T-cell (primary cell): ENCODE measurements around the gene DDIT4. TPM values are rescaled to one million over a fixed set of nuclear protein-coding genes. Genes with fewer than 3 reads are reported as not detected.

ENCODE experiments used
- ATAC-seq, 4 experiments: fragments of 200-7000 bp in 3 of 4; fragments of 150-1000 bp in 1 of 4; cut with Tn5 transposase; replicated peaks in 1 of 4; 1 replicate in 3 of 4; 2 replicates in 1 of 4; pipeline ENCODE4 v1.10.0; 2021; ENCODE audit warnings: moderate library complexity in 3 of 4, mild to moderate bottlenecking in 2 of 4, moderate number of reproducible peaks in 1 of 4
- CTCF ChIA-PET, 2 donors: fragments of 300-600 bp; sonication (Branson Sonifier 250); formaldehyde crosslinking; loops; one replicate each; lab custom pipeline; 2022; ENCODE audit warnings: antibody characterized with exemption in 2 of 2; lab: Charles Lee
- POLR2A ChIA-PET, 2 donors: fragments of 300-600 bp; sonication (Branson Sonifier 250); formaldehyde crosslinking; loops; one replicate each; lab custom pipeline; 2022; ENCODE audit warnings: antibody characterized with exemption in 2 of 2; lab: Charles Lee
- DNase-seq, 35 experiments: peaks; one replicate each; pipeline versions ENCODE4 v3.0.0 to v3.0.0-alpha.2; 2013 to 2023
- H3K27ac ChIP-seq: one replicate; pipeline ENCODE4 v1.5.1; 2013; ENCODE audit warnings: low read length
- H3K27me3 ChIP-seq, 2 experiments: replicated peaks in 1 of 2; 1 replicate in 1 of 2; 2 replicates in 1 of 2; pipeline versions ENCODE4 v1.6.1 to v1.7.0; 2013; ENCODE audit warnings: low read length in 1 of 2, mixed read lengths in 1 of 2; ENCODE audit not compliant: control insufficient read depth in 2 of 2, insufficient read depth in 2 of 2; ENCODE audit errors: extremely low read depth in 1 of 2
- H3K36me3 ChIP-seq, 2 donors: 1 replicate in 1 of 2; 2 replicates in 1 of 2; pipeline versions ENCODE4 v1.6.1 to v1.7.0; 2013; ENCODE audit warnings: low read length in 1 of 2; ENCODE audit not compliant: control insufficient read depth in 2 of 2, insufficient read depth in 1 of 2; ENCODE audit errors: extremely low read depth in 1 of 2
- H3K4me1 ChIP-seq, 2 experiments: 1 replicate in 1 of 2; 2 replicates in 1 of 2; pipeline versions ENCODE4 v1.6.1 to v1.7.0; 2013; ENCODE audit warnings: low read length in 2 of 2, mixed read lengths in 1 of 2; ENCODE audit not compliant: insufficient read depth in 2 of 2, control insufficient read depth in 1 of 2; ENCODE audit errors: extremely low read depth in 1 of 2
- H3K4me3 ChIP-seq, 2 donors: 1 replicate in 1 of 2; 2 replicates in 1 of 2; pipeline versions ENCODE4 v1.5.1 to v1.7.0; 2013; ENCODE audit warnings: mild to moderate bottlenecking in 2 of 2, low read length in 1 of 2, moderate library complexity in 1 of 2; ENCODE audit not compliant: control insufficient read depth in 1 of 2; ENCODE audit errors: extremely low read depth in 1 of 2
- H3K9me3 ChIP-seq: 2 replicates; pipeline ENCODE4 v1.7.0; 2013
- H3K27ac Mint-ChIP-seq, 2 donors: one replicate each; pipeline ENCODE4 v1.8.0; 2020 to 2021; ENCODE audit warnings: mild to moderate bottlenecking in 2 of 2, mixed read lengths in 2 of 2
- H3K27me3 Mint-ChIP-seq, 2 donors: one replicate each; pipeline ENCODE4 v1.8.0; 2021 to 2022; ENCODE audit warnings: mixed read lengths in 2 of 2
- H3K36me3 Mint-ChIP-seq: one replicate; pipeline ENCODE4 v1.8.0; 2021; ENCODE audit warnings: mixed read lengths
- H3K4me1 Mint-ChIP-seq, 3 donors: one replicate each; pipeline ENCODE4 v1.8.0; 2020 to 2022; ENCODE audit warnings: mixed read lengths in 3 of 3, mild to moderate bottlenecking in 1 of 3
- H3K4me3 Mint-ChIP-seq, 3 donors: one replicate each; pipeline ENCODE4 v1.8.0; 2020 to 2022; ENCODE audit warnings: mild to moderate bottlenecking in 3 of 3, mixed read lengths in 3 of 3, moderate library complexity in 3 of 3
- H3K9me3 Mint-ChIP-seq, 3 donors: one replicate each; pipeline ENCODE4 v1.8.0; 2020 to 2022; ENCODE audit warnings: mixed read lengths in 3 of 3
- WGBS: methylation state at CpG from one replicate; pipeline ENCODE4 v1.1.5; 2013; ENCODE audit warnings: missing lambda C conversion rate; ENCODE audit not compliant: insufficient coverage; 5-methylcytosine and 5-hydroxymethylcytosine counted together
- total RNA-seq, 35 experiments: library from RNA in 6 of 35; stranded (reverse) in 6 of 35; fragments of 120-200 nt in 1 of 35; gene quantifications; one replicate each; pipeline versions ENCODE4 v1.2.1 to v1.2.4 and lab custom pipeline; 2013 to 2026

DDIT4 gene
- total RNA-seq, 5 donors from 2014 or later (not counting 1 experiment from before 2014, with no cell fraction given), result 39.9 to 326 (median 52.1) TPM

GRCh38 chr10:72258617-72259016 lies 15.1 kb upstream of the DDIT4 start:
- H3K36me3 Mint-ChIP-seq, result no peaks in the 10 kb centered on the region
- CTCF ChIA-PET, result interaction anchor here (0.5 to 1.8 kb wide), 5 partner anchors 13 to 210 kb away, joined by 3 to 6 read pairs (median 3); no protein-coding TSS in a partner anchor
- H3K4me3 Mint-ChIP-seq, result peak overlapping the region in 1 of 3 donors; percentile 41
- H3K4me1 ChIP-seq, result peaks cover 37 to 86% of the 10 kb centered on the region in 2 experiments
- no peaks in the 10 kb centered on the region for H3K27me3 ChIP-seq
- H3K27ac Mint-ChIP-seq, result peak overlapping the region; percentile 77 to 79
- no peaks in the 10 kb centered on the region for H3K9me3 ChIP-seq
- POLR2A ChIA-PET, result interaction anchor here (0.6 to 0.7 kb wide), 2 partner anchors 22 to 26 kb away, joined by 3 to 6 read pairs; no protein-coding TSS in a partner anchor
- H3K36me3 ChIP-seq, result no peaks in the 10 kb centered on the region
- H3K4me3 ChIP-seq, result no peak overlapping the region
- peaks cover 67 to 72% (median 70%) of the 10 kb centered on the region in 3 donors for H3K4me1 Mint-ChIP-seq
- ATAC-seq (no peak), DNase-seq (no peak)
- 92% methylated on average over 4 of the region's 4 CpGs for WGBS
- no peak overlapping the region for H3K27ac ChIP-seq
- H3K9me3 Mint-ChIP-seq, result no peaks in the 10 kb centered on the region
- H3K27me3 Mint-ChIP-seq, result no peaks in the 10 kb centered on the region

GRCh38 chr10:72259491-72260238 lies 14.1 kb upstream of the DDIT4 start:
- Histone ChIP-seq H3K27ac (peak overlapping the region; percentile 84), H3K4me1 (peaks cover 33 to 80% of the 10 kb centered on the region in 2 experiments), H3K36me3 (no peaks in the 10 kb centered on the region), H3K9me3 (no peaks in the 10 kb centered on the region), H3K27me3 (no peaks in the 10 kb centered on the region), H3K4me3 (no peak overlapping the region)
- Mint-ChIP-seq H3K4me3 (peak overlapping the region; percentile 86 to 87 (median 87)), H3K9me3 (no peaks in the 10 kb centered on the region), H3K27me3 (no peaks in the 10 kb centered on the region), H3K27ac (peak overlapping the region; percentile 94 to 98), H3K4me1 (peaks cover 69 to 76% (median 73%) of the 10 kb centered on the region in 3 donors), H3K36me3 (no peaks in the 10 kb centered on the region)
- DNase-seq (no peak), ATAC-seq (no peak)
- ChIA-PET POLR2A (interaction anchor here in 1 of 2 donors (0.7 to 1.4 kb wide), 3 partner anchors 10 to 38 kb away, joined by 4 to 6 read pairs (median 4); no protein-coding TSS in a partner anchor), CTCF (interaction anchor here (0.5 to 2.0 kb wide), 7 partner anchors 11 to 211 kb away, joined by 3 to 15 read pairs (median 3); partner anchors contain the start of gene DDIT4 (in 1 of the 2))
- 54% methylated on average over 2 of the region's 5 CpGs for WGBS

- Histone ChIP-seq H3K36me3 (no peaks in the 10 kb centered on the region), H3K27ac (peak overlapping the region; percentile 84), H3K9me3 (no peaks in the 10 kb centered on the region), H3K4me3 (peak overlapping the region; percentile 62), H3K4me1 (peaks cover 28 to 75% of the 10 kb centered on the region in 2 experiments), H3K27me3 (no peaks in the 10 kb centered on the region)
- ATAC-seq (peak; percentile 74 to 81 (median 76)), DNase-seq (peak; percentile 53 to 88 (median 74))
- Mint-ChIP-seq H3K27me3 (no peaks in the 10 kb centered on the region), H3K27ac (peak overlapping the region; percentile 94 to 98), H3K36me3 (no peaks in the 10 kb centered on the region), H3K4me1 (peaks cover 67 to 72% (median 71%) of the 10 kb centered on the region in 3 donors), H3K4me3 (peak overlapping the region; percentile 86 to 87 (median 87)), H3K9me3 (no peaks in the 10 kb centered on the region)
- 4% methylated on average over 9 of the region's 19 CpGs for WGBS
- ChIA-PET POLR2A (interaction anchor here (0.5 to 1.6 kb wide), 10 partner anchors 9 to 834 kb away, joined by 3 to 6 read pairs (median 4); partner anchors contain the start of gene DDIT4 (in 1 of the 2)), CTCF (interaction anchor here (0.5 to 2.0 kb wide), 16 partner anchors 11 to 836 kb away, joined by 3 to 15 read pairs (median 4); partner anchors contain the start of genes DDIT4 (in 1 of the 2) and P4HA1 (in 1 of the 2))
Observed at GRCh38 chr10:72260239-72260975, 13.3 kb upstream of the DDIT4 start.

- ChIA-PET POLR2A (interaction anchor here (0.5 to 1.6 kb wide), 11 partner anchors 9 to 834 kb away, joined by 3 to 6 read pairs (median 3); partner anchors contain the start of gene DDIT4 (in 1 of the 2)), CTCF (interaction anchor here (0.6 to 2.0 kb wide), 13 partner anchors 12 to 836 kb away, joined by 3 to 15 read pairs (median 5); partner anchors contain the start of genes DDIT4 (in 1 of the 2) and P4HA1 (in 1 of the 2))
- no peaks in the 10 kb centered on the region for H3K36me3 ChIP-seq
- H3K4me1 ChIP-seq, result peaks cover 28 to 70% of the 10 kb centered on the region in 2 experiments
- peak in 25 of 35 experiments; percentile 23 to 80 (median 54) for DNase-seq
- no peaks in the 10 kb centered on the region for H3K36me3 Mint-ChIP-seq
- H3K27me3 ChIP-seq, result no peaks in the 10 kb centered on the region
- H3K27me3 Mint-ChIP-seq, result no peaks in the 10 kb centered on the region
- H3K9me3 Mint-ChIP-seq, result no peaks in the 10 kb centered on the region
- peak overlapping the region; percentile 86 to 87 (median 87) for H3K4me3 Mint-ChIP-seq
- ATAC-seq, result peak; percentile 20 to 48 (median 38)
- peaks cover 64 to 67% (median 64%) of the 10 kb centered on the region in 3 donors for H3K4me1 Mint-ChIP-seq
- H3K9me3 ChIP-seq, result no peaks in the 10 kb centered on the region
- H3K27ac Mint-ChIP-seq, result peak overlapping the region; percentile 94
- H3K4me3 ChIP-seq, result peak overlapping the region; percentile 62
- WGBS, result 0% methylated on average over 3 of the region's 30 CpGs
- peak overlapping the region; percentile 84 for H3K27ac ChIP-seq
Observed at GRCh38 chr10:72260976-72261783, 12.5 kb upstream of the DDIT4 start.

- Histone ChIP-seq H3K27ac (peak overlapping the region; percentile 84), H3K4me3 (peak overlapping the region in 1 of 2 donors; percentile 62)
Observed at GRCh38 chr10:72261784-72262404, 11.8 kb upstream of the DDIT4 start.

More at GRCh38 chr10:72261784-72262404, 11.8 kb upstream of the DDIT4 start:
- Mint-ChIP-seq H3K4me3 (peak overlapping the region; percentile 86 to 87 (median 87)), H3K27ac (peak overlapping the region; percentile 94), H3K9me3 (no peaks in the 10 kb centered on the region), H3K4me1 (peaks cover 57 to 63% (median 61%) of the 10 kb centered on the region in 3 donors), H3K27me3 (no peaks in the 10 kb centered on the region), H3K36me3 (no peaks in the 10 kb centered on the region)
- no peaks in the 10 kb centered on the region for H3K27me3 ChIP-seq
- ChIA-PET POLR2A (interaction anchor here (0.6 to 1.6 kb wide), 4 partner anchors 12 to 16 kb away, joined by 3 to 7 read pairs (median 6); no protein-coding TSS in a partner anchor), CTCF (interaction anchor here in 1 of 2 donors (0.6 to 1.6 kb wide), 2 partner anchors 35 to 64 kb away, joined by 6 to 7 read pairs; no protein-coding TSS in a partner anchor)
- H3K9me3 ChIP-seq, result no peaks in the 10 kb centered on the region
- peak in 3 of 4 experiments; percentile 12 to 14 (median 13) for ATAC-seq
- WGBS, result no CpG with 5 or more reads among the region's 7 CpGs
- no peaks in the 10 kb centered on the region for H3K36me3 ChIP-seq
- peak in 1 of 35 experiments; percentile 56 for DNase-seq
- peaks cover 26 to 64% of the 10 kb centered on the region in 2 experiments for H3K4me1 ChIP-seq
